HepG2 (cell line): Measurements from ENCODE around the gene TCEANC.
"Not testable (repeated sequence)": the region's sequence is repeated elsewhere in the genome, so short reads cannot be mapped to it uniquely, and the experiment has no call there.

Experiments used
- HIVEP1 ChIP-seq: sonication (generic); formaldehyde crosslinking; IDR thresholded peaks from 2 replicates; pipeline ENCODE4 v1.4.0; 2020; ENCODE audit warnings: mild to moderate bottlenecking, missing genetic modification reagents
- RAD21 ChIP-seq: fragments of 450-650 bp; formaldehyde crosslinking; IDR thresholded peaks from 2 replicates; pipeline ENCODE4 v1.5.0; 2020; ENCODE audit warnings: mild to moderate bottlenecking
- SUZ12 ChIP-seq: fragments of 150-350 bp; IDR thresholded peaks from 2 replicates; pipeline ENCODE4 v1.6.1; 2014; ENCODE audit warnings: low read depth, low read length

GRCh38 chrX:13669755-13670154 is 16.8 kb downstream of the TCEANC start:
- not testable (repeated sequence) for TF ChIP-seq RAD21 (CRISPR knock-in tag); SUZ12; HIVEP1 (CRISPR knock-in tag)
